ENCODE data around the gene LMLN.
"Not testable (repeated sequence)": the region's sequence is repeated elsewhere in the genome, so short reads cannot be mapped to it uniquely, and the experiment has no call there.

Gene LMLN

DNA sequence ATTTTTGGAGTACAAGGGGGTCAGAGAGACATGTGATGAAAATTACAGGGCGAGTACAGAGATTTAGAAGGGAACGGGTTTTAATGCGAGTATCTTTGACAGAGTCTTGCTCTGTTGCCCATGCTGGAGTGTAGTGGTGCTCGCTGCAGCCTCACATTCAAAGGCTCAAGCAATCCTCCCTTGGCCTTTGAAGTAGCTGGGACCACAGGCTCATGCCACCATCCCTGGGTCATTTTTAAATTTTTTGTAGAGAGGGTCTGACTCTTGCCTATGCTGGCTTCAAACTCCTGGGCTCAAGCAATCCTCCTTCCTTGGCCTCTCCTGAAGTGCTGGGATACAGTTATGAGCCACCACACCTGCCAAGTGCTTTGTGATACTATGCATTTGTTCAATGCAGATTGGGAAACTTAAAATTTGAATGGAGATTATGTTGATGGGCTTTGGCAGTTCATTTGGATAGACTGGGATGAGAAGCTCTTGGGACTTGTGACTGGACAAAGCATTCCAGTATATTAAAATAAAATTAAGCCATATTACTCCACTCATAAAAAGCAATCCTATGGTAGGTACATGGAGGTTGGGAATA is 4.0 kb upstream of the LMLN start:
- no peak overlapping the region for H3K4me3 ChIP-seq (ENCODE audit: low read depth, low read length)
- DNase-seq (ENCODE audit: low read depth), result no peak

DNA sequence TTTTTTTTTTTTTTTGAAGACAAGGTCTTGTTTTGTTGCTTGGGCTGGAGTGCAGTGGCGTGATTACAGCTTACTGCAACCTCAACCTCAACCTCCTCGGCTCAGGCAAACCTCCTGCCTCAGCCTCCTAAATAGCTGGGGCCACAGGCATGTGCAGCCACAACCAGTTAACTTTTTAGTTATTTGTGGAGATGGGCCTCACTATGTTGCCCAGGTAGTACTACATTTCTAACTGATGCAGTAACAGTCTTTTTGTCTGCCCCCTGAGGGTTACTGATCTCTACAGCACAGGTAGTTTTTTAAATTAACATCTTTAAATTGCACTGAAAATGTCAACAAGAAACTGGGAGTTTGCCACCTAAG is 3.4 kb upstream of the LMLN start:
- no peak overlapping the region for H3K4me3 ChIP-seq (ENCODE audit: low read depth, low read length)
- DNase-seq (ENCODE audit: low read depth), result no peak

- H3K4me3 ChIP-seq (ENCODE audit: low read depth, low read length), result no peak overlapping the region
- DNase-seq (ENCODE audit: low read depth), result no peak
Observed at GRCh38 chr3:197957790-197958133, 2.3 kb upstream of the LMLN start.

GRCh38 chr3:197958346-197958745 is 1.7 kb upstream of the LMLN start:
- DNase-seq (ENCODE audit: low read depth), result no peak
- H3K4me3 ChIP-seq (ENCODE audit: low read depth, low read length), result no peak overlapping the region

DNA sequence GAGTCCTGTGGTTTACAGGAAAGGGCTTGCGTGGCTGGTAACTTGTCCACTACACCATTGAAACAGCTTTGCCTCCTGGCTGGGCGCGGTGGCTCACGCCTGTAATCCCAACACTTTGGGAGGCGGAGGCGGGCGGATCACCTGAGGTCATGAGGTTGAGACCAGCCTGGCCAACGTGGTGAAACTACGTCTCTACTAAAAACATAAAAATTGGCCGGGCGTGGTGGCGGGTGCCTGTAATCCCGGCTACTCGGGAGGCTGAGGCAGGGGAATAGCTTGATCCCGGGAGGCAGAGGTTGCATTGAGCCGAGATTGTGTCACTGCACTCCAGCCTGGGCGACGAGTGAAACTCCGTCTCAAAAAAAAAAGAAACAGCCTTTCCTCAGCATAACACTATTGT is 1.2 kb upstream of the LMLN start:
- not testable (repeated sequence) for H3K4me3 ChIP-seq (ENCODE audit: low read depth, low read length); DNase-seq (ENCODE audit: low read depth)

- DNase-seq (ENCODE audit: low read depth), result no peak
- H3K4me3 ChIP-seq (ENCODE audit: low read depth, low read length), result peak overlapping the region; percentile 86
Observed at GRCh38 chr3:197959500-197959890, 522 bp upstream of the LMLN start.

DNA sequence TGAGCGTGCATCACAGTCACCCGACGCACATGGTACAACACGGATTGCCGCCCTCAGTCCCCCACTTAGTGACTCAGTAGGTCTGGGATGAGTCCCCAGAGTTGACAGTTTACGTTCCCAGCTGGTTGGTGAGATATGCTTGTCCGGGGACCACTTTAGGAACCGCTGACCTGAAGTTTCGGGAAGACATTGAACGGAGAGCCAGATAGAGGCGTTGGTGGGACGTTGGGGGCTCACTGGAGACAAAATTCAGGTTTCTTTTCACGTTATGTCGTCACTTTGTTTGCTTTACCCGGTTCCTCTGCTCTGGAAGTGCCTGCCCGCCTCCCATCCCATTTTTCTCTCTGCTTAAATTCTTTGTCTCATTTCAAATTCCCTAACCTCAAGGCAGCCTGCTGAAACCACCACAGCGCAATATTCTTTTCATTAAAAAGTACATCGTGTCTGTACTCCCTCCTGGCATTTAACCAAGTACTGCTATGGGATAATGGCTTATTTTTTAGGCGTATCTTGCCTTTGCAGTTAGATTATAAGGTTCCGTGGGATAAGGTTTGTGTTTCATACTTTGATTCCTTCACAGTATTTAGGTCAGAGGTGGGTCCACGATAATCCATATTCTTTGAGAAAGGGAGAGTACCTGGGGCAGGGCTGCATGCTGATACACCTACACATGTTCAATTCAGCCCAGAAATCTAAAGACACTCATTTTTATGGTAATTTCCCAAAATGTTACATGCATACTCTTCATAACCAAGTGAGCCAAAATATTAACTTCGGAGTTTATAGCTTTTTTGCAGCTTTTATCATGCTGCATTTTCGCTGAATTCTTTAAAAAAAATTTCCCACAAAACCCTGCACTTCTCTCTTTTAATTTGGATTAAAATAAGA is 921 bp downstream of the LMLN start:
- H3K4me3 ChIP-seq (ENCODE audit: low read depth, low read length), result peak overlapping the region; percentile 86
- no peak for DNase-seq (ENCODE audit: low read depth)

DNA sequence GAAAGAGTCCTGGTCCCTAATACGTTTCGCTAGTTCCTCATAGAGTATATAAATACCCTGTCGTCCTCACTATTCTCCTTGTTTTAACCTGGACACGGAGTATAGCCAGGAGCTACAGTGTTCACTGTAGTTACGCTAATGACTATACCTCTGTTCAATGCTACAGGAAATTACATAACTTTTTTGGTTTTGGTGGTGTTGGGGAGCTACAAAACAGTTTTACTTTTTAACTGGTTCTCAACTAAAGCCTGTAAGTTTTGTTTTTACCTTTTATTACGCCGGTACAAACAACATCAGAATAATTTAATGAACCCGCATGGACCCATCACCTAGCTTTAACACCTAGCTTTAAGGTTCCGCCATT is 1.5 kb downstream of the LMLN start:
- DNase-seq (ENCODE audit: low read depth), result no peak

GRCh38 chr3:197963019-197963637 is 3.1 kb downstream of the LMLN start:
- DNase-seq (ENCODE audit: low read depth), result no peak

More for the DNA sequence above, 1.5 kb downstream of the LMLN start:
- no peak overlapping the region for H3K4me3 ChIP-seq (ENCODE audit: low read depth, low read length)

GRCh38 chr3:197967337-197967989 is 7.4 kb downstream of the LMLN start:
- H3K4me3 ChIP-seq (ENCODE audit: low read depth, low read length); DNase-seq (ENCODE audit: low read depth): not testable (repeated sequence)

More at GRCh38 chr3:197963019-197963637, 3.1 kb downstream of the LMLN start:
- H3K4me3 ChIP-seq (ENCODE audit: low read depth, low read length), result no peak overlapping the region

- no peak overlapping the region for H3K4me3 ChIP-seq (ENCODE audit: low read depth, low read length)
- DNase-seq (ENCODE audit: low read depth), result no peak
Observed at GRCh38 chr3:197970588-197970987, 10.6 kb downstream of the LMLN start.

DNA sequence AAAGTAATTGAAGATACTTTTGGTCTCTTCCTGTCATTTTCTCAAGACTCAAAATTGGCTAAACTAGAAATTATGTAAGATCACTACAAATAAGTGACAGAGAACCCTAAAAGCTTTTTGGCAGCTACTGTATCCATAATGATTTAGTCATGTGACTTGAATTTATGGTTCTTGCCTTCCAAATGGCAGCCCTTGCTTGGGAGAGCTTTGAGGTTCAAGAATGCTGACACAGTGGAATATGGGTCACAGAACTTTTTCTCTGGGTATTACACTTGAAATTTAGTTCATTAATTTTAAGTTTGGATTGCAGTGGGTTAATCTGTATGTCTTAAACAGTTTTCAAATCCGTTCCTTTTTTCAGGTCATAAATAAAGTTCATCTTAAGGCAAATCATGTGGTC is 14.0 kb downstream of the LMLN start:
- DNase-seq (ENCODE audit: low read depth), result no peak

DNA sequence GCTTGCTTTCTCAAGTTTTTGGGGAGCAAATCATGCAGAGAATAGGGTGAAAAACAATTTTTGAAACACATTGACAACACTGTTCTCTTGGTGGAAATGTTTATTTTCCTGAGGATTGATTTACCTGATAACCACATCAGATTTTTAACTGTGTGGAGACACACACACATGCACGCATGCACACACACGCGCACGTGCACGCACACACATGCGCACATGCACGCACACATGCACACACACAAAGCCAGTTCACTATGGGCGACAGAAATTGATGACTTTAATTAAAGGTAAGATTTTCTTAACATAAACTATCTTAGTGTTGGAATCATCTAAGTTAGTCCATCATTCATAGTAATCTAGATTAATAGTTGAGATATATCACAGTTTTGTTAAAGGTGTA is 15.3 kb downstream of the LMLN start:
- no peak for DNase-seq (ENCODE audit: low read depth)
- H3K4me3 ChIP-seq (ENCODE audit: low read depth, low read length), result no peak overlapping the region

More for the DNA sequence above, 14.0 kb downstream of the LMLN start:
- H3K4me3 ChIP-seq (ENCODE audit: low read depth, low read length), result no peak overlapping the region

- no peak for DNase-seq (ENCODE audit: low read depth)
- H3K4me3 ChIP-seq (ENCODE audit: low read depth, low read length), result no peak overlapping the region
Observed at GRCh38 chr3:197983076-197983475, 23.1 kb downstream of the LMLN start.

- DNase-seq (ENCODE audit: low read depth), result no peak
- H3K4me3 ChIP-seq (ENCODE audit: low read depth, low read length), result no peak overlapping the region
Observed at GRCh38 chr3:197989651-197990050, 29.6 kb downstream of the LMLN start.

- DNase-seq (ENCODE audit: low read depth), result no peak
- no peak overlapping the region for H3K4me3 ChIP-seq (ENCODE audit: low read depth, low read length)
Observed at GRCh38 chr3:197994736-197995135, 34.7 kb downstream of the LMLN start.

GRCh38 chr3:197996855-197997254 is 36.8 kb downstream of the LMLN start:
- no peak overlapping the region for H3K4me3 ChIP-seq (ENCODE audit: low read depth, low read length)
- no peak for DNase-seq (ENCODE audit: low read depth)

DNA sequence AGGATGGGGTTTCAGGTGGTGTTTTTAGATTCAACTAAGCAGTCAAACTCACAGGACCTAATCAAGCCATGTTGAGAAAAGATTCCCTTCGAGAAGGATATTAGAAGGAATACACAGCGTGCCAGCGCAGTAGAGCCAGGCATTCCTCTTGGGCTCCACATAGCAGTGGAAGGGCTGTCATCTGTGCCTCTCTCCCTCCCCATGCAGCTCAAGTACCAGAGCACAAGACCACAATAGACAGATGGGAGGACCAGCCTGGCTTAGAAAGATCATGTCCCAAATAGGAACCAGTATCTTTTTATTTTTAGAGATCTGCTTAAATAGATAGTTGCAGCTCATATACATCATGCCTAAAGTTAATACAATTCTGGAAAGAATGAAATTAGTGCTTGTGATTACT is 37.9 kb downstream of the LMLN start:
- H3K4me3 ChIP-seq (ENCODE audit: low read depth, low read length), result no peak overlapping the region
- no peak for DNase-seq (ENCODE audit: low read depth)

- no peak for DNase-seq (ENCODE audit: low read depth)
Observed at GRCh38 chr3:198017090-198017489, 57.1 kb downstream of the LMLN start.

GRCh38 chr3:198018416-198018815 is 58.4 kb downstream of the LMLN start:
- no peak for DNase-seq (ENCODE audit: low read depth)

More at GRCh38 chr3:198017090-198017489, 57.1 kb downstream of the LMLN start:
- no peak overlapping the region for H3K4me3 ChIP-seq (ENCODE audit: low read depth, low read length)

More at GRCh38 chr3:198018416-198018815, 58.4 kb downstream of the LMLN start:
- no peak overlapping the region for H3K4me3 ChIP-seq (ENCODE audit: low read depth, low read length)
